PC-9 (cell line): ENCODE results near the gene THBD.

Source experiments
- EZH2 ChIP-seq: fragments of 200-600 bp; sonication (generic); IDR thresholded peaks from 2 replicates; pipeline ENCODE4 v1.8.0; 2017; ENCODE audit warnings: antibody characterized with exemption, low read depth
- TF ChIP-seq, protein P1 (sequence below): fragments of 200-600 bp; sonication (generic); conservative IDR thresholded peaks from 2 replicates; pipeline ENCODE4 v1.6.1; 2017; ENCODE audit warnings: mixed run types, antibody characterized with exemption, mild to moderate bottlenecking, moderate library complexity

DNA sequence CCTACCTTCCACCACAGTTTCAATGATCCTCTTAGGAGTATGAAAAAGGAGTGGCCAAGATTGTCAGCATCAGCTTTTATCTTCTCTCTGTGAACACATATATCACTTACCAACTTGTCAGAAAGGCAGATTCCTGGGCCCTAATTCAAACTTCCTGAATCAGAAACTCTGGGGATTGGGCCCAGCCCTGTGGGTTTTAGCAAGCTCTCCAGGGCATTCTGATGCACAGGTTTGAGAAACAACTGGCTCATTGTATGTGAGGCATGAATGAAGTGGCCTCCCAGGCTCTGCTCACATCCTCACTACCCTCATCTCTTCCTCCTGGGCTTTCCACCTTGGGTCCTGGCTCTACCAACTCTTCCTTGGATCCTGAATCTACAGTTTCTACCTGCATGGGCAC is 13.2 kb upstream of the THBD start:
- TF ChIP-seq, protein P1, sequence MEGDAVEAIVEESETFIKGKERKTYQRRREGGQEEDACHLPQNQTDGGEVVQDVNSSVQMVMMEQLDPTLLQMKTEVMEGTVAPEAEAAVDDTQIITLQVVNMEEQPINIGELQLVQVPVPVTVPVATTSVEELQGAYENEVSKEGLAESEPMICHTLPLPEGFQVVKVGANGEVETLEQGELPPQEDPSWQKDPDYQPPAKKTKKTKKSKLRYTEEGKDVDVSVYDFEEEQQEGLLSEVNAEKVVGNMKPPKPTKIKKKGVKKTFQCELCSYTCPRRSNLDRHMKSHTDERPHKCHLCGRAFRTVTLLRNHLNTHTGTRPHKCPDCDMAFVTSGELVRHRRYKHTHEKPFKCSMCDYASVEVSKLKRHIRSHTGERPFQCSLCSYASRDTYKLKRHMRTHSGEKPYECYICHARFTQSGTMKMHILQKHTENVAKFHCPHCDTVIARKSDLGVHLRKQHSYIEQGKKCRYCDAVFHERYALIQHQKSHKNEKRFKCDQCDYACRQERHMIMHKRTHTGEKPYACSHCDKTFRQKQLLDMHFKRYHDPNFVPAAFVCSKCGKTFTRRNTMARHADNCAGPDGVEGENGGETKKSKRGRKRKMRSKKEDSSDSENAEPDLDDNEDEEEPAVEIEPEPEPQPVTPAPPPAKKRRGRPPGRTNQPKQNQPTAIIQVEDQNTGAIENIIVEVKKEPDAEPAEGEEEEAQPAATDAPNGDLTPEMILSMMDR, result no peak
- no peak for TF ChIP-seq EZH2
